K562 (cell line): ENCODE data around the gene GIGYF2.

Experiments used
- BHLHE40 ChIP-seq: IDR thresholded peaks from 2 replicates; pipeline ENCODE4 v1.6.1; 2011; ENCODE audit warnings: low read length, improper control_type of control experiment
- BRCA1 ChIP-seq, 2 experiments: fragments of 450-650 bp in 1 of 2; sonication (generic) in 1 of 2; formaldehyde crosslinking in 1 of 2; IDR thresholded peaks; 2 replicates each; pipeline versions ENCODE4 v1.5.0 to v1.6.1; 2017 to 2020; ENCODE audit warnings: mild to moderate bottlenecking in 1 of 2, missing genetic modification reagents in 1 of 2
- NRF1 ChIP-seq, 2 experiments: fragments of 450-650 bp; IDR thresholded peaks in 1 of 2; conservative IDR thresholded peaks in 1 of 2; 2 replicates each; pipeline ENCODE4 v1.6.1; 2014; ENCODE audit warnings: mild to moderate bottlenecking in 2 of 2
- SETDB1 ChIP-seq: IDR thresholded peaks from one replicate; pipeline ENCODE4 v1.6.1; 2012; ENCODE audit warnings: low read length, control low read depth, inconsistent platforms
- SMARCE1 ChIP-seq: fragments of 450-650 bp; IDR thresholded peaks from 2 replicates; pipeline ENCODE4 v1.7.1; 2016; ENCODE audit warnings: mild to moderate bottlenecking
- ZNF174 ChIP-seq: fragments of 250-450 bp; sonication (Bioruptor Pico); IDR thresholded peaks from 2 replicates; pipeline ENCODE4 v1.4.0; 2020; ENCODE audit warnings: mild to moderate bottlenecking
- TF ChIP-seq, protein P1 (sequence below), 2 experiments: IDR thresholded peaks; 2 replicates each; pipeline ENCODE4 v1.6.1; 2011; ENCODE audit warnings: borderline replicate concordance in 1 of 2, control low read depth in 1 of 2, low read depth in 1 of 2, low read length in 1 of 2, mild to moderate bottlenecking in 1 of 2, mixed read lengths in 1 of 2, moderate library complexity in 1 of 2; ENCODE audit not compliant: insufficient read depth in 1 of 2, insufficient read length in 1 of 2, poor library complexity in 1 of 2, severe bottlenecking in 1 of 2; ENCODE audit errors: extremely low read depth in 1 of 2

DNA sequence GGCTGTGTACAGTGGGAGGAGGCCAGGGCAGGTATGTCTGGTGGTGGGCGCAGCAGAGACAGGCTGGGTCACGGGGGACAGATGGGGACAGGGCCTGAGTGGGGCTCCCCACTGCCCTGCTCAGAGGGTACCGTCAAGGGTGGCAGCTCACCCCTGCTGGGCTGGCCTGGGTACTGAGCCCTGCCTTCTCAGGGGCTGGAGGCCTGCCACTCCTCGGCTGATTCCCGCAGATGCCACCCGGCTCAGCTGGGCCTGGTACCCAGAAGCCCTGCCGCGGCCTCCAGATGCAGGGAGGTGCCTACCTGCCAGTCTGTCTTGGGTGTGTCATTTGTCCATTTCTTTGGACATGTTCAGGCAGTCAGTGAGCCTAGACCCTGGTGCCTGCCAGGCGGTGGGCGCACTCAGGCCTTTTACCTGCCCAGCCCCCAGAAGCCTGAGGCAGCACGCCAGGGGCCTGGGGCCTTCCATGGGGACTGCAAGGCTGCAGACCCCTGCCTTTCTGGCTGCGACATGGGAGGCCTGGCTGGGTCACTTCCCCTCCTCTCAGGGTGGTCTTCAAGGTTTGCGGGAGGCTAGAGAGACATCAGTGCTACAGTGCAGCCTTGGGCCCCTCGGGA lies 176.3 kb downstream of the GIGYF2 start:
- TF ChIP-seq ZNF174, result no peak
- no peak for TF ChIP-seq BHLHE40
- no peak for TF ChIP-seq SETDB1
- TF ChIP-seq SMARCE1, result no peak
- TF ChIP-seq, protein P1, sequence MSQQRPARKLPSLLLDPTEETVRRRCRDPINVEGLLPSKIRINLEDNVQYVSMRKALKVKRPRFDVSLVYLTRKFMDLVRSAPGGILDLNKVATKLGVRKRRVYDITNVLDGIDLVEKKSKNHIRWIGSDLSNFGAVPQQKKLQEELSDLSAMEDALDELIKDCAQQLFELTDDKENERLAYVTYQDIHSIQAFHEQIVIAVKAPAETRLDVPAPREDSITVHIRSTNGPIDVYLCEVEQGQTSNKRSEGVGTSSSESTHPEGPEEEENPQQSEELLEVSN (IDR thresholded peaks at IDR 0.05; ENCODE audit: borderline replicate concordance in 1 of 2, extremely low read depth in 1 of 2, insufficient read depth in 1 of 2, insufficient read length in 1 of 2, low read depth in 1 of 2, low read length in 1 of 2, poor library complexity in 1 of 2, severe bottlenecking in 1 of 2), result no peak
- no peak for TF ChIP-seq BRCA1 (IDR thresholded peaks at IDR 0.05)
- TF ChIP-seq BRCA1 (CRISPR knock-in tag; IDR thresholded peaks at IDR 0.05), result no peak
- TF ChIP-seq NRF1 (conservative IDR thresholded peaks at IDR 0.05 in 1 of 2, IDR thresholded peaks at IDR 0.05 in 1 of 2), result no peak
